Testis (tissue), 3 donors: Measurements from ENCODE around the gene C16orf78. TPM values are rescaled to one million over a fixed set of nuclear protein-coding genes. Genes with fewer than 3 reads are reported as not detected.

Source experiments
- DNase-seq: peaks from one replicate; pipeline ENCODE4 v3.0.0-alpha.2; 2019
- H3K27ac ChIP-seq, 2 donors: fragments of 200-600 bp; sonication (generic); one replicate each; pipeline ENCODE4 v1.5.1; 2019
- H3K27me3 ChIP-seq: fragments of 200-600 bp; sonication (generic); one replicate; pipeline ENCODE4 v1.5.1; 2019
- H3K36me3 ChIP-seq: fragments of 200-600 bp; sonication (generic); one replicate; pipeline ENCODE4 v1.5.1; 2017; ENCODE audit warnings: low read depth; ENCODE audit errors: missing control alignments
- H3K4me1 ChIP-seq: fragments of 200-600 bp; sonication (generic); one replicate; pipeline ENCODE4 v1.5.1; 2019
- H3K4me3 ChIP-seq, 2 donors: fragments of 200-600 bp; sonication (generic); one replicate each; pipeline ENCODE4 v1.5.1; 2017 to 2019
- H3K9me3 ChIP-seq: fragments of 200-600 bp; sonication (generic); one replicate; pipeline ENCODE4 v1.5.1; 2017
- POLR2A ChIP-seq: fragments of 450-650 bp; IDR thresholded peaks from one replicate; pipeline ENCODE4 v1.6.1; 2017; ENCODE audit warnings: antibody characterized with exemption, mild to moderate bottlenecking, moderate library complexity
- WGBS, 2 donors: methylation state at CpG; one replicate each; pipeline ENCODE4 v1.1.5; 2018; 5-methylcytosine and 5-hydroxymethylcytosine counted together
- intact Hi-C: fragments of 100-400 bp; cut with DNase I; formaldehyde crosslinking; loops from one replicate; pipeline ENCODE4 v1.15.1; 2023; ENCODE audit warnings: low total_unique reads
- polyA plus RNA-seq: library from polyadenylated mRNA; stranded (reverse); fragments of 350-450 nt; fragmentation: Illumina TruSeq; extraction: RNeasy Lipid Tissue Mini Kit (QIAGEN cat#74804); gene quantifications from one replicate; pipeline ENCODE4 v1.2.3, GENCODE V29; 2014; ENCODE audit warnings: low read depth, low replicate concordance; ENCODE audit not compliant: insufficient read depth
- total RNA-seq, 2 donors: library from RNA; depleted of rRNA; stranded (reverse); fragments of >200 nt; gene quantifications; one replicate each; pipeline ENCODE4 v1.2.3, GENCODE V29; 2016
- TF ChIP-seq, protein P1 (sequence below), 3 experiments: fragments of 450-650 bp in 2 of 3; fragments of 200-600 bp in 1 of 3; sonication (generic) in 1 of 3; IDR thresholded peaks; one replicate each; pipeline ENCODE4 v1.5.1; 2016 to 2019; ENCODE audit warnings: antibody characterized with exemption in 3 of 3, mild to moderate bottlenecking in 2 of 3, moderate library complexity in 1 of 3

C16orf78 gene
- total and polyA plus RNA-seq, 3 donors from 2014 or later: 5.3 to 33.2 (median 27.2) TPM

DNA sequence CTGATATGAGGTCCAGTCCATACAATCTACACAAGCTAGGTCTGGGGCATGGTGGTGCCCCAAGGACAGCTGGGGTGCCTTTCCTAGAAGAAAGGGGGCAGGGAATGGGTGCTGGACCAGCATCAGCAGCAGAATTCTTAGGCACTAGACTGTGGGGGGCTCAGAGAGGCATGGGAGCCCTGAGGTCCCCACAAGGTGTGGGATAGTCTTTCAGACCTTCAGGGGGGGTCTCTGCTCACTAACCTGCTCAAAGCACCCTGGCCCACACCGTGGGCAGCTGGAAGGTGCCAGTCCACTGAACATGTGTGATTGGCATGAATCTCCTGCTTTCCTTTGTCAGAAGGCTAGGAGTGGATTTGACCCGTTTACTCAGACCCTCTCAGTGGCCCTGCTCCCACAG lies 26.1 kb upstream of the C16orf78 start:
- Histone ChIP-seq H3K4me3 (no peak overlapping the region), H3K27me3 (no peaks in the 10 kb centered on the region), H3K36me3 (no peaks in the 10 kb centered on the region), H3K27ac (no peak overlapping the region), H3K9me3 (no peaks in the 10 kb centered on the region), H3K4me1 (no peaks in the 10 kb centered on the region)
- TF ChIP-seq, protein P1, sequence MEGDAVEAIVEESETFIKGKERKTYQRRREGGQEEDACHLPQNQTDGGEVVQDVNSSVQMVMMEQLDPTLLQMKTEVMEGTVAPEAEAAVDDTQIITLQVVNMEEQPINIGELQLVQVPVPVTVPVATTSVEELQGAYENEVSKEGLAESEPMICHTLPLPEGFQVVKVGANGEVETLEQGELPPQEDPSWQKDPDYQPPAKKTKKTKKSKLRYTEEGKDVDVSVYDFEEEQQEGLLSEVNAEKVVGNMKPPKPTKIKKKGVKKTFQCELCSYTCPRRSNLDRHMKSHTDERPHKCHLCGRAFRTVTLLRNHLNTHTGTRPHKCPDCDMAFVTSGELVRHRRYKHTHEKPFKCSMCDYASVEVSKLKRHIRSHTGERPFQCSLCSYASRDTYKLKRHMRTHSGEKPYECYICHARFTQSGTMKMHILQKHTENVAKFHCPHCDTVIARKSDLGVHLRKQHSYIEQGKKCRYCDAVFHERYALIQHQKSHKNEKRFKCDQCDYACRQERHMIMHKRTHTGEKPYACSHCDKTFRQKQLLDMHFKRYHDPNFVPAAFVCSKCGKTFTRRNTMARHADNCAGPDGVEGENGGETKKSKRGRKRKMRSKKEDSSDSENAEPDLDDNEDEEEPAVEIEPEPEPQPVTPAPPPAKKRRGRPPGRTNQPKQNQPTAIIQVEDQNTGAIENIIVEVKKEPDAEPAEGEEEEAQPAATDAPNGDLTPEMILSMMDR (IDR thresholded peaks at IDR 0.05): no peak
- no peak for TF ChIP-seq POLR2A
- WGBS, 2 donors: 59% methylated on average over 2 of the region's 2 CpGs; no CpG with 5 or more reads in 1 of the 2 donors
- intact Hi-C loops: no loop called here
- DNase-seq: no peak

DNA sequence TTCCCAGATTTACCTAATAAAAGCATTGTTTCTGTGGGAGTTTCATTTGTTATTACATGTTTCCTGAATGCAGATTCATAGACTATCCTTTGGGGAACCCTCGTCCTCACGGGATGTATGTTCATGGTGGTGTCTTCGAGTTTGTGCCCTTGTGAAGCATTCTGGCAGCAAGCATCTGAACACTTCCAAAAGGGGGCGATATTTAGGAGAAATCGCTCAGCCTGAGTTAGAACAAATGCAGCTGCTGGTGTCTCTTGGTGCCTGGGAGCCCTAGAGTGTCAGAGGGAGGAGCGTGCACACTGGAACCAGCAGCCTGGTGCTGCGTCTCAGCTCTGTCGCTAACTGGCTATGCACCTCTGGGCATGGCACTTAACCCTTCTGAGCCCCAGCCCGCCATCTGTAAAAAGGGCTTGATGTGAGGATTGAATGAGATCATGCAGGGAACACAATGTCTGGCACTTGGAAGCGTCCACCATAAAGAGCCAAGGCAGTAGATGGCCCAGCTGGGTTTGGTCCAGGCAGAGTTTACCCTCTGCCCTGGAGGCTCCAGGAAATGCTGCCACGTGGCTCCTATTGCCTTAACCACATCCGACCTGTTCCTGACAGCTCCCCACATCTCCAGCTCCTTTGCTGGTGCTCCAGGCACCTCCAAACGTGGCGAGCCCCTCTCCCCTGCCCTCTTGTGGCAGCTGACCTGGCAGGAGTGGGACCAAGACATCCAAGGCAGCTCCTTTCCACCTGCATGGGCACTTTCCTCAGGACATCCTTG lies 25.0 kb upstream of the C16orf78 start:
- WGBS, 2 donors: 60% methylated on average over 14 of the region's 14 CpGs
- Histone ChIP-seq H3K36me3 (no peaks in the 10 kb centered on the region), H3K9me3 (no peaks in the 10 kb centered on the region), H3K4me1 (no peaks in the 10 kb centered on the region), H3K27ac (no peak overlapping the region), H3K27me3 (no peaks in the 10 kb centered on the region), H3K4me3 (no peak overlapping the region)
- no peak for TF ChIP-seq POLR2A
- TF ChIP-seq, protein P1 (IDR thresholded peaks at IDR 0.05): no peak
- intact Hi-C loops: no loop called here
- no peak for DNase-seq

- TF ChIP-seq POLR2A: no peak
- TF ChIP-seq, protein P1 (IDR thresholded peaks at IDR 0.05): no peak
- no peaks in the 10 kb centered on the region for H3K4me1 ChIP-seq
- no peak overlapping the region for H3K4me3 ChIP-seq
- no peaks in the 10 kb centered on the region for H3K27me3 ChIP-seq
- no peaks in the 10 kb centered on the region for H3K9me3 ChIP-seq
- intact Hi-C loops: loop anchor here (5.0 kb wide), 1 partner anchor 662 kb away; no protein-coding TSS in a partner anchor
- H3K27ac ChIP-seq: no peak overlapping the region
- no peak for DNase-seq
- H3K36me3 ChIP-seq: no peaks in the 10 kb centered on the region
- 60 to 65% methylated on average over 11 to 20 of the region's 20 CpGs for WGBS, 2 donors
Measured at GRCh38 chr16:49349446-49350168, 24.0 kb upstream of the C16orf78 start.

DNA sequence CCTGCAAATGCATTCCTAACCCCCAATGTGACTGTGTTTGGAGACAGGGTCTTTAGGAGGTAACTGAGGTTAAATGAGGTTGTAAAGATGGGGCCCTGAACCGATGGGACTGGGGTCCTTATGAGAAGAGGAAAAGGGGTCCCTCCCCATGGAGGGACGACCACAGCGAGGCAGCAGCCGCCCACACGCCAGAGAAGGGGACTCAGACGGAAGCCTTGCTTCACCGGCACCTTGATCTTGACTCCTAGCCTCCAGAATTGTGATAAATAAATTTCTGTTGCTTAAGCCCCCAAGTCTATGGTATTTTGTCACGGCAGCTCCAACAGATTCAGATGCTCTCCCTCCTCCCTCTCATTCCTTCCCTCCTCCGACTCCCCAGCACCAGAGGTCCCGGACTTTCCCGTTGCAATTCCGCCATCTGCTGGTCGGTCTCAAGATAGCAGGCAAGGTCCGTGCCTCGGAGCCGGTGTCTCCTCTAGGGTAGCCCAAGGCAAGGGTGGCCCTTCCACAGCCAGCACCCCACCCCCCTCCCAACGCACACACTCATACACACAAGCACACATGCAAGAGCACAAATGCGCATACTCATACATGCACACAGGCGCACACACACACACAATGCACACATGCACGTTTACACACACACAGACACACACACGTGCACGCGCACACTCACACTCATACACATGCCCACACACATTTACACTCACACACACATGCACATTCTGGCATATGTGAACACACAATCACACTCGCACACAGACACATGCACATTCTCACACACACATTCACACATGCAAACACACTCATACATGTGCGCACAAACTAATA lies 23.1 kb upstream of the C16orf78 start:
- no peaks in the 10 kb centered on the region for H3K27me3 ChIP-seq
- no peaks in the 10 kb centered on the region for H3K9me3 ChIP-seq
- no peaks in the 10 kb centered on the region for H3K36me3 ChIP-seq
- H3K27ac ChIP-seq: no peak overlapping the region
- DNase-seq: peak; percentile 81
- H3K4me3 ChIP-seq: no peak overlapping the region
- WGBS, 2 donors: 22 to 30% methylated on average over 25 of the region's 25 CpGs
- peaks cover 2% of the 10 kb centered on the region for H3K4me1 ChIP-seq
- intact Hi-C loops: loop anchor here (5.0 kb wide), 1 partner anchor 663 kb away; no protein-coding TSS in a partner anchor
- TF ChIP-seq, protein P1 (IDR thresholded peaks at IDR 0.05): peak; percentile 61 to 82 (median 76)
- no peak for TF ChIP-seq POLR2A
